ENCODE measurements around the gene MYO7B.

Gene MYO7B

GRCh38 chr2:127672341-127673224 is 137.1 kb downstream of the MYO7B start:
- no peak overlapping the region for H3K4me3 Mint-ChIP-seq
- H3K9me3 Mint-ChIP-seq = no peaks in the 10 kb centered on the region
- peak in 1 of 2 donors; percentile 21 for ATAC-seq (replicated peaks)
- peaks cover 36 to 42% of the 10 kb centered on the region in 2 donors for H3K27me3 Mint-ChIP-seq
- H3K36me3 Mint-ChIP-seq = no peaks in the 10 kb centered on the region
- DNase-seq = no peak
- H3K4me1 Mint-ChIP-seq = peaks cover 10 to 11% of the 10 kb centered on the region in 2 donors
- H3K27ac Mint-ChIP-seq = peak overlapping the region; percentile 62

GRCh38 chr2:127673291-127674069 is 138.0 kb downstream of the MYO7B start:
- no peaks in the 10 kb centered on the region for H3K9me3 Mint-ChIP-seq
- no peak overlapping the region for H3K27ac Mint-ChIP-seq
- peaks cover 10 to 13% of the 10 kb centered on the region in 2 donors for H3K4me1 Mint-ChIP-seq
- DNase-seq = no peak
- H3K27me3 Mint-ChIP-seq = peaks cover 42 to 49% of the 10 kb centered on the region in 2 donors
- H3K36me3 Mint-ChIP-seq = no peaks in the 10 kb centered on the region
- H3K4me3 Mint-ChIP-seq = peak overlapping the region in 1 of 2 donors; percentile 78
- ATAC-seq (replicated peaks) = no peak

GRCh38 chr2:127674241-127675209 is 139.0 kb downstream of the MYO7B start:
- Mint-ChIP-seq H3K9me3 (no peaks in the 10 kb centered on the region), H3K27me3 (peaks cover 42 to 47% of the 10 kb centered on the region in 2 donors), H3K4me1 (peaks cover 13 to 17% of the 10 kb centered on the region in 2 donors), H3K4me3 (peak overlapping the region; percentile 78 to 82), H3K27ac (no peak overlapping the region), H3K36me3 (no peaks in the 10 kb centered on the region)
- DNase-seq (no peak), ATAC-seq (replicated peaks) (peak; percentile 52 to 60)

GRCh38 chr2:127675331-127676261 is 140.1 kb downstream of the MYO7B start, which contains the start of gene LIMS2:
TSS of gene LIMS2 (minus strand) at chr2:127675530. CDS start at chr2:127675024, 506 bp downstream.
- Mint-ChIP-seq H3K27ac (no peak within 1 kb of the TSS), H3K36me3 (no peaks in the 10 kb centered on the region), H3K4me1 (peaks cover 17 to 20% of the 10 kb centered on the region in 2 donors), H3K4me3 (peak within 1 kb of the TSS; percentile 78 to 82), H3K9me3 (no peaks in the 10 kb centered on the region), H3K27me3 (peaks cover 42 to 48% of the 10 kb centered on the region in 2 donors)
- ATAC-seq (replicated peaks) (peak in 1 of 2 donors; percentile 16), DNase-seq (no peak)

GRCh38 chr2:127676906-127677305 is 141.4 kb downstream of the MYO7B start:
- H3K27ac Mint-ChIP-seq = no peak overlapping the region
- no peaks in the 10 kb centered on the region for H3K9me3 Mint-ChIP-seq
- peaks cover 42 to 55% of the 10 kb centered on the region in 2 donors for H3K27me3 Mint-ChIP-seq
- no peak overlapping the region for H3K4me3 Mint-ChIP-seq
- H3K36me3 Mint-ChIP-seq = no peaks in the 10 kb centered on the region
- DNase-seq (no peak), ATAC-seq (replicated peaks) (no peak)
- peaks cover 25 to 29% of the 10 kb centered on the region in 2 donors for H3K4me1 Mint-ChIP-seq

- Mint-ChIP-seq H3K9me3 (no peaks in the 10 kb centered on the region), H3K27me3 (peaks cover 33 to 39% of the 10 kb centered on the region in 2 donors), H3K36me3 (no peaks in the 10 kb centered on the region), H3K27ac (no peak overlapping the region), H3K4me1 (peaks cover 25 to 29% of the 10 kb centered on the region in 2 donors), H3K4me3 (no peak overlapping the region)
- no peak for DNase-seq
- ATAC-seq (replicated peaks) = no peak
Observed at GRCh38 chr2:127678531-127678930, 143.0 kb downstream of the MYO7B start.

- peaks cover 21 to 26% of the 10 kb centered on the region in 2 donors for H3K4me1 Mint-ChIP-seq
- H3K4me3 Mint-ChIP-seq = no peak overlapping the region
- no peaks in the 10 kb centered on the region for H3K36me3 Mint-ChIP-seq
- DNase-seq (no peak), ATAC-seq (replicated peaks) (no peak)
- no peaks in the 10 kb centered on the region for H3K9me3 Mint-ChIP-seq
- no peak overlapping the region for H3K27ac Mint-ChIP-seq
- H3K27me3 Mint-ChIP-seq = peaks cover 29 to 36% of the 10 kb centered on the region in 2 donors
Observed at GRCh38 chr2:127678991-127679390, 143.5 kb downstream of the MYO7B start.

GRCh38 chr2:127679680-127680361 is 144.3 kb downstream of the MYO7B start:
- H3K27me3 Mint-ChIP-seq = peaks cover 25 to 30% of the 10 kb centered on the region in 2 donors
- H3K4me1 Mint-ChIP-seq = peaks cover 16 to 19% of the 10 kb centered on the region in 2 donors
- no peaks in the 10 kb centered on the region for H3K36me3 Mint-ChIP-seq
- H3K27ac Mint-ChIP-seq = no peak overlapping the region
- H3K4me3 Mint-ChIP-seq = no peak overlapping the region
- ATAC-seq (replicated peaks) (peak; percentile 26 to 35), DNase-seq (no peak)
- no peaks in the 10 kb centered on the region for H3K9me3 Mint-ChIP-seq

- peak overlapping the region; percentile 66 to 69 for H3K4me3 Mint-ChIP-seq
- H3K4me1 Mint-ChIP-seq = peaks cover 14 to 19% of the 10 kb centered on the region in 2 donors
- peak overlapping the region; percentile 79 for H3K27ac Mint-ChIP-seq
- ATAC-seq (replicated peaks) (no peak), DNase-seq (no peak)
- no peaks in the 10 kb centered on the region for H3K9me3 Mint-ChIP-seq
- H3K27me3 Mint-ChIP-seq = peaks cover 24 to 29% of the 10 kb centered on the region in 2 donors
- H3K36me3 Mint-ChIP-seq = no peaks in the 10 kb centered on the region
Observed at GRCh38 chr2:127680706-127681287, 145.3 kb downstream of the MYO7B start.

GRCh38 chr2:127681288-127681804 is 145.9 kb downstream of the MYO7B start:
- Mint-ChIP-seq H3K4me3 (peak overlapping the region; percentile 66 to 69), H3K27me3 (peaks cover 21 to 25% of the 10 kb centered on the region in 2 donors), H3K9me3 (no peaks in the 10 kb centered on the region), H3K27ac (peak overlapping the region; percentile 79), H3K4me1 (peaks cover 14 to 19% of the 10 kb centered on the region in 2 donors), H3K36me3 (no peaks in the 10 kb centered on the region)
- DNase-seq = no peak
- peak; percentile 57 to 58 for ATAC-seq (replicated peaks)

GRCh38 chr2:127681976-127682857 is 146.7 kb downstream of the MYO7B start:
- H3K27ac Mint-ChIP-seq = no peak overlapping the region
- H3K4me3 Mint-ChIP-seq = no peak overlapping the region
- ATAC-seq (replicated peaks) = no peak
- no peaks in the 10 kb centered on the region for H3K36me3 Mint-ChIP-seq
- peaks cover 14 to 19% of the 10 kb centered on the region in 2 donors for H3K4me1 Mint-ChIP-seq
- no peak for DNase-seq
- H3K9me3 Mint-ChIP-seq = no peaks in the 10 kb centered on the region
- peaks cover 13 to 22% of the 10 kb centered on the region in 2 donors for H3K27me3 Mint-ChIP-seq

Data from stimulated activated naive B cell treated with anti-CD40 and anti-IgM and Interleukin-4, amounts not matched to agents 10 μg/mL and 1 μg/mL and 100 μg/mL, for 72 hours (primary cell).